Lung microvascular endothelial cell (primary cell): ENCODE measurements around the gene PHF19. TPM values are rescaled to one million over a fixed set of nuclear protein-coding genes. Genes with fewer than 3 reads are reported as not detected.
A peak's percentile ranks its signal among the peaks of the same experiment; 100 is the strongest.

Source experiments
- DNase-seq, 2 donors: peaks; one replicate each; pipeline versions ENCODE4 v3.0.0 to v3.0.0-alpha.2; 2010; ENCODE audit warnings: low read depth in 2 of 2
- total RNA-seq: library from RNA; depleted of rRNA; stranded (reverse); fragments of >200 nt; gene quantifications from 2 replicates; pipeline ENCODE4 v1.2.1, GENCODE V29; 2014

PHF19 gene
- total RNA-seq, 1 donor from 2014 or later, result 9.3 TPM

- DNase-seq, result no peak
Measured at GRCh38 chr9:120874226-120875194, 2.5 kb downstream of the PHF19 start.

GRCh38 chr9:120873512-120873911 is 3.5 kb downstream of the PHF19 start:
- DNase-seq, result no peak

- no peak for DNase-seq
Measured at GRCh38 chr9:120872791-120873502, 4.0 kb downstream of the PHF19 start.

- peak in 1 of 2 donors; percentile 46 for DNase-seq
Measured at GRCh38 chr9:120870206-120870605, 6.8 kb downstream of the PHF19 start.

- DNase-seq, result no peak
Measured at GRCh38 chr9:120869726-120870125, 7.3 kb downstream of the PHF19 start.

- DNase-seq, result no peak
Measured at GRCh38 chr9:120869360-120869687, 7.7 kb downstream of the PHF19 start.

- peak; percentile 89 to 92 for DNase-seq
Measured at GRCh38 chr9:120868676-120869359, 8.2 kb downstream of the PHF19 start.

- no peak for DNase-seq
Measured at GRCh38 chr9:120868339-120868675, 8.7 kb downstream of the PHF19 start.

- no peak for DNase-seq
Measured at GRCh38 chr9:120867676-120868338, 9.2 kb downstream of the PHF19 start.

GRCh38 chr9:120866651-120867050 is 10.3 kb downstream of the PHF19 start:
- no peak for DNase-seq

- DNase-seq, result no peak
Measured at GRCh38 chr9:120865809-120866208, 11.2 kb downstream of the PHF19 start.

- DNase-seq, result no peak
Measured at GRCh38 chr9:120865176-120865575, 11.8 kb downstream of the PHF19 start.

- no peak for DNase-seq
Measured at GRCh38 chr9:120864719-120865118, 12.3 kb downstream of the PHF19 start.

GRCh38 chr9:120863833-120864232 is 13.2 kb downstream of the PHF19 start:
- DNase-seq, result no peak

GRCh38 chr9:120862452-120862851 is 14.5 kb downstream of the PHF19 start:
- no peak for DNase-seq

GRCh38 chr9:120861935-120862334 is 15.1 kb downstream of the PHF19 start:
- DNase-seq, result no peak

- DNase-seq, result no peak
Measured at GRCh38 chr9:120860083-120860482, 16.9 kb downstream of the PHF19 start.

GRCh38 chr9:120859361-120859760 is 17.6 kb downstream of the PHF19 start:
- DNase-seq, result no peak

- no peak for DNase-seq
Measured at GRCh38 chr9:120857902-120858301, 19.1 kb downstream of the PHF19 start.

GRCh38 chr9:120857481-120857880 is 19.5 kb downstream of the PHF19 start:
- no peak for DNase-seq

- no peak for DNase-seq
Measured at GRCh38 chr9:120856700-120857099, 20.3 kb downstream of the PHF19 start.
